Adrenal gland (tissue), 12 donors: ENCODE results near the gene PHKG2. TPM values are rescaled to one million over a fixed set of nuclear protein-coding genes. Genes with fewer than 3 reads are reported as not detected.

ENCODE experiments used
- DNase-seq, 7 donors: peaks; one replicate each; pipeline ENCODE4 v3.0.0-alpha.2; 2019 to 2020
- H3K27ac ChIP-seq, 5 donors: fragments of 200-600 bp; sonication (generic) in 4 of 5; 1 replicate in 3 of 5; 2 replicates in 2 of 5; pipeline versions ENCODE4 v1.5.1 to v1.8.0; 2016 to 2020; ENCODE audit warnings: mild to moderate bottlenecking in 1 of 5
- H3K27me3 ChIP-seq: fragments of 200-600 bp; 2 replicates; pipeline ENCODE4 v1.8.0; 2021
- H3K36me3 ChIP-seq, 2 donors: fragments of 200-600 bp; replicated peaks in 1 of 2; 1 replicate in 1 of 2; 2 replicates in 1 of 2; pipeline versions ENCODE4 v1.5.1 to v1.8.0; 2018 to 2022
- H3K4me1 ChIP-seq, 2 donors: fragments of 200-600 bp; replicated peaks in 1 of 2; 1 replicate in 1 of 2; 2 replicates in 1 of 2; pipeline versions ENCODE4 v1.5.1 to v1.8.0; 2018 to 2021
- H3K4me3 ChIP-seq, 4 donors: fragments of 200-600 bp; sonication (generic) in 3 of 4; one replicate each; pipeline ENCODE4 v1.5.1; 2016 to 2018
- H3K9me3 ChIP-seq, 3 donors: fragments of 200-600 bp; sonication (generic) in 1 of 3; replicated peaks in 1 of 3; 1 replicate in 2 of 3; 2 replicates in 1 of 3; pipeline versions ENCODE4 v1.5.1 to v1.8.0; 2016 to 2021
- CTCF ChIP-seq, 6 experiments: fragments of 450-650 bp in 4 of 6; fragments of 200-600 bp in 2 of 6; sonication (generic) in 1 of 6; IDR thresholded peaks; 1 replicate in 5 of 6; 2 replicates in 1 of 6; pipeline versions ENCODE4 v1.5.1 to v1.8.0; 2016 to 2021; ENCODE audit warnings: antibody characterized with exemption in 6 of 6, mild to moderate bottlenecking in 2 of 6, moderate library complexity in 1 of 6
- POLR2A ChIP-seq, 2 donors: fragments of 450-650 bp; IDR thresholded peaks; one replicate each; pipeline ENCODE4 v1.6.1; 2017; ENCODE audit warnings: antibody characterized with exemption in 2 of 2, mild to moderate bottlenecking in 2 of 2, moderate library complexity in 1 of 2
- WGBS, 4 donors: extraction: QIAGEN DNeasy Blood & Tissue Kit in 2 of 4; methylation state at CpG; one replicate each; pipeline versions ENCODE4 v1.1.5 to v1.1.7; 2013 to 2017; 5-methylcytosine and 5-hydroxymethylcytosine counted together
- intact Hi-C, 2 donors: fragments of 100-400 bp; cut with DNase I; formaldehyde crosslinking; loops; one replicate each; pipeline versions ENCODE4 v1.14.1 to v1.15.0; 2022 to 2023
- polyA plus RNA-seq, 3 donors: library from polyadenylated mRNA; stranded (reverse); fragments of 200-250 nt in 2 of 3; fragments of 350-450 nt in 1 of 3; fragmentation: Illumina TruSeq in 1 of 3; extraction: RNeasy Lipid Tissue Mini Kit (QIAGEN cat#74804) in 1 of 3; gene quantifications; one replicate each; pipeline ENCODE4 v1.2.3, GENCODE V29; 2013 to 2014
- small RNA-seq, 2 donors: library from RNA; depleted of rRNA; stranded (forward); fragments of <200 nt; gene quantifications; one replicate each; pipeline ENCODE3, GENCODE V24; 2016
- total RNA-seq, 9 donors: library from RNA; depleted of rRNA in 4 of 9; stranded (reverse); fragments of >200 nt in 4 of 9; fragments of 120-200 nt in 1 of 9; fragmentation: NEBNext Ultra II Directional in 1 of 9; extraction: Animal tissue kit (Norgen Biotek cat#: 25700) in 1 of 9; gene quantifications; one replicate each; pipeline versions ENCODE4 v1.1.0 to v1.2.4, GENCODE V29; 2013 to 2023
- donor health status: healthy with polysubstance abuse.
- donor health status: Bipolar disorder and iron deficiency.
- donor health status: DM: yes; HTN: yes; CAD: no.
- donor health status: DM: no; HTN: no; CAD: no.
- donor health status: DM: no; HTN: no; CAD: no.
- donor health status: DM: yes; HTN: yes; CAD: no.

Gene PHKG2
- total and polyA plus RNA-seq, 12 donors: 18.7 to 82.8 (median 35.2) TPM

- no peaks in the 10 kb centered on the region for H3K4me1 ChIP-seq
- TF ChIP-seq CTCF (IDR thresholded peaks at IDR 0.05): no peak
- no peak for TF ChIP-seq POLR2A (IDR thresholded peaks at IDR 0.05)
- no peak overlapping the region for H3K27ac ChIP-seq
- intact Hi-C loops: no loop called here
- no peaks in the 10 kb centered on the region for H3K36me3 ChIP-seq
- no peak overlapping the region for H3K4me3 ChIP-seq
- no peak for DNase-seq
- no peaks in the 10 kb centered on the region for H3K9me3 ChIP-seq
- WGBS, 4 donors: 65 to 80% (median 71%) methylated on average over 8 of the region's 8 CpGs
- H3K27me3 ChIP-seq: no peaks in the 10 kb centered on the region
These were observed 49.6 kb downstream of the PHKG2 start for GRCh38 chr16:30797670-30798309.

Small RNA genes within 50 kb of the gene (small RNA-seq; reads per million reads assigned to genes)
- gene RNU6-1043P (0 reads per million in 2 donors), gene SNORA30 (4.3 to 11.7 reads per million in 2 donors)

Other genes with a start within 250 kb of the PHKG2 start
- 10 to 100 TPM; 23.2 to 53.0 (median 30.4) TPM for gene ZNF768, start 221.9 kb upstream of the PHKG2 start, total RNA-seq
- gene ZNF768, start 221.9 kb upstream of the PHKG2 start, polyA plus RNA-seq: 100 to 1,000 TPM in 1 of 3 donors, 10 to 100 TPM in 1, 1 to 10 TPM in 1; 8.7 to 103 (median 55.6) TPM
- 10 to 100 TPM in 8 of 9 donors, 1 to 10 TPM in 1; 8.6 to 19.9 (median 15.2) TPM for gene ZNF747, start 213.6 kb upstream of the PHKG2 start, total RNA-seq
- 1 to 10 TPM; 7.7 to 9.3 (median 8.4) TPM for gene ZNF747, start 213.6 kb upstream of the PHKG2 start, polyA plus RNA-seq
- gene ZNF764, start 190.1 kb upstream of the PHKG2 start, total RNA-seq: 10 to 100 TPM in 3 of 9 donors, 1 to 10 TPM in 6; 4.9 to 15.0 (median 9.6) TPM
- gene ZNF764, start 190.1 kb upstream of the PHKG2 start, polyA plus RNA-seq: 1 to 10 TPM; 3.6 to 9.7 (median 5.9) TPM
- gene ZNF688, start 176.7 kb upstream of the PHKG2 start, total RNA-seq: 10 to 100 TPM; 10.3 to 33.2 (median 17.9) TPM
- 10 to 100 TPM; 16.4 to 43.4 (median 33.9) TPM for gene ZNF688, start 176.7 kb upstream of the PHKG2 start, polyA plus RNA-seq
- gene ZNF785, start 162.7 kb upstream of the PHKG2 start, total RNA-seq: 10 to 100 TPM in 8 of 9 donors, 1 to 10 TPM in 1; 9.4 to 37.0 (median 14.8) TPM
- 10 to 100 TPM in 1 of 3 donors, 1 to 10 TPM in 2; 3.4 to 11.2 (median 8.9) TPM for gene ZNF785, start 162.7 kb upstream of the PHKG2 start, polyA plus RNA-seq
- gene ZNF689, start 138.0 kb upstream of the PHKG2 start, total RNA-seq: 10 to 100 TPM in 4 of 9 donors, 1 to 10 TPM in 5; 6.8 to 12.9 (median 9.9) TPM
- 1 to 10 TPM; 2.9 to 6.4 (median 3.2) TPM for gene ZNF689, start 138.0 kb upstream of the PHKG2 start, polyA plus RNA-seq
- gene PRR14, start 97.5 kb upstream of the PHKG2 start, total RNA-seq: 10 to 100 TPM in 7 of 9 donors, 1 to 10 TPM in 2; 9.6 to 70.4 (median 37.6) TPM
- gene PRR14, start 97.5 kb upstream of the PHKG2 start, polyA plus RNA-seq: 100 to 1,000 TPM in 2 of 3 donors, 10 to 100 TPM in 1; 29.8 to 204 (median 114) TPM
- gene FBRS, start 90.0 kb upstream of the PHKG2 start, total RNA-seq: 10 to 100 TPM; 19.6 to 84.0 (median 44.1) TPM
- 100 to 1,000 TPM in 1 of 3 donors, 10 to 100 TPM in 2; 18.3 to 186 (median 82.9) TPM for gene FBRS, start 90.0 kb upstream of the PHKG2 start, polyA plus RNA-seq
- gene SRCAP, start 49.3 kb upstream of the PHKG2 start, total RNA-seq: 10 to 100 TPM in 8 of 9 donors, 1 to 10 TPM in 1; 7.8 to 82.4 (median 48.7) TPM
- 10 to 100 TPM in 2 of 3 donors, 1 to 10 TPM in 1; 3.7 to 48.1 (median 19.7) TPM for gene SRCAP, start 49.3 kb upstream of the PHKG2 start, polyA plus RNA-seq
- 10 to 100 TPM in 3 of 9 donors, 1 to 10 TPM in 6; 2.3 to 22.1 (median 7.9) TPM for gene CFAP119, start 13.6 kb downstream of the PHKG2 start, total RNA-seq
- gene CFAP119, start 13.6 kb downstream of the PHKG2 start, polyA plus RNA-seq: 10 to 100 TPM in 2 of 3 donors, 1 to 10 TPM in 1; 6.3 to 37.6 (median 24.6) TPM
- 100 to 1,000 TPM in 8 of 9 donors, 10 to 100 TPM in 1; 86.9 to 164 (median 108) TPM for gene RNF40, start 13.9 kb downstream of the PHKG2 start, total RNA-seq
- gene RNF40, start 13.9 kb downstream of the PHKG2 start, polyA plus RNA-seq: 100 to 1,000 TPM; 121 to 143 (median 137) TPM
- gene ZNF629, start 38.8 kb downstream of the PHKG2 start, total RNA-seq: 10 to 100 TPM; 16.6 to 27.0 (median 24.2) TPM
- 10 to 100 TPM in 2 of 3 donors, 1 to 10 TPM in 1; 7.9 to 14.7 (median 13.6) TPM for gene ZNF629, start 38.8 kb downstream of the PHKG2 start, polyA plus RNA-seq
- 10 to 100 TPM; 18.0 to 45.3 (median 30.9) TPM for gene BCL7C, start 145.7 kb downstream of the PHKG2 start, total RNA-seq
- 10 to 100 TPM in 2 of 3 donors, 1 to 10 TPM in 1; 7.7 to 88.3 (median 50.1) TPM for gene BCL7C, start 145.7 kb downstream of the PHKG2 start, polyA plus RNA-seq
- gene CTF1, start 148.2 kb downstream of the PHKG2 start, total RNA-seq: 10 to 100 TPM in 4 of 9 donors, 1 to 10 TPM in 5; 2.1 to 13.9 (median 8.2) TPM
- 1 to 10 TPM; 4.0 to 7.0 (median 4.7) TPM for gene CTF1, start 148.2 kb downstream of the PHKG2 start, polyA plus RNA-seq
- 10 to 100 TPM in 7 of 9 donors, 1 to 10 TPM in 2; 6.6 to 17.6 (median 12.4) TPM for gene FBXL19, start 175.1 kb downstream of the PHKG2 start, total RNA-seq
- gene FBXL19, start 175.1 kb downstream of the PHKG2 start, polyA plus RNA-seq: 10 to 100 TPM in 2 of 3 donors, 1 to 10 TPM in 1; 1.6 to 74.1 (median 14.0) TPM
- 100 to 1,000 TPM in 1 of 9 donors, 10 to 100 TPM in 8; 25.6 to 101 (median 86.3) TPM for gene ORAI3, start 200.6 kb downstream of the PHKG2 start, total RNA-seq
- 10 to 100 TPM; 19.5 to 60.5 (median 45.8) TPM for gene ORAI3, start 200.6 kb downstream of the PHKG2 start, polyA plus RNA-seq
- gene SETD1A, start 209.3 kb downstream of the PHKG2 start, total RNA-seq: 10 to 100 TPM in 6 of 9 donors, 1 to 10 TPM in 3; 2.3 to 23.0 (median 11.6) TPM
- gene SETD1A, start 209.3 kb downstream of the PHKG2 start, polyA plus RNA-seq: 10 to 100 TPM in 2 of 3 donors, 1 to 10 TPM in 1; 8.7 to 40.1 (median 19.1) TPM
- gene HSD3B7, start 236.8 kb downstream of the PHKG2 start, total RNA-seq: 10 to 100 TPM in 8 of 9 donors, 1 to 10 TPM in 1; 2.7 to 78.8 (median 35.5) TPM
- gene HSD3B7, start 236.8 kb downstream of the PHKG2 start, polyA plus RNA-seq: 10 to 100 TPM; 11.1 to 46.3 (median 24.3) TPM